ENCODE data around the gene SYT17. TPM values are rescaled to one million over a fixed set of nuclear protein-coding genes. Genes with fewer than 3 reads are reported as not detected.
A peak's percentile ranks its signal among the peaks of the same experiment; 100 is the strongest.

SYT17 gene
- total and polyA plus RNA-seq, 10 of the 15 experiments (the other 5 are each of a cell fraction or from before 2014, with no cell fraction given): 3.7 to 12.3 (median 5.0) TPM

DNA sequence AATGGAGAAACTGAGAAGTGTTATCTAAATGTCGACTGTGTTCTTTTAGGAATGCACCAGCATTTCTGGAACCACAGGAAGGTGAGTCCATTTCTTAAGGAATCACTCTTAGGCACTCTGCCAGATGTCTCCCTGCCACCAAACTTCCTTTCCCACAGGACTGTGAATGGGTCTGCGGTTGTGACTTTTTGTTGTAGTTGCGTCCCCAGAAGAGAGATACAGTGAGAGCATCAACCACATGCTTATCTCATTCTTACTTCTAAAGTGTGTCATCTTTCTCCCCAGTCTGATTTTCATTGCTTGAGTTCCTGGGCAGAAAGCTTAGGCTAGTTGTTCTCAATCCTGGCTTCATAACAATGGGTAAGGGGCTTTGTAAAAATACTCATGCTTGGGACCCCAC is 40.8 kb upstream of the SYT17 start (continued):
- TF ChIP-seq ZNF217 (IDR thresholded peaks at IDR 0.05) (no peak), EGR1 (IDR thresholded peaks at IDR 0.05; ENCODE audit: borderline replicate concordance in 1 of 2, low read depth in 2 of 2, low read length in 2 of 2) (no peak), HCFC1 (IDR thresholded peaks at IDR 0.05; ENCODE audit: low read length) (no peak), WRNIP1 (IDR thresholded peaks at IDR 0.05; ENCODE audit: borderline replicate concordance, low read depth, low read length) (no peak), EZH2 (IDR thresholded peaks at IDR 0.05; ENCODE audit: borderline replicate concordance, control insufficient read depth, low read depth, low read length) (no peak), SMARCA5 (IDR thresholded peaks at IDR 0.05) (no peak), GABPA (IDR thresholded peaks at IDR 0.05; ENCODE audit: low read depth) (0 out of 2 replicates have a peak, but pooled peaks have one; percentile 35), FOS (IDR thresholded peaks at IDR 0.05; ENCODE audit: borderline replicate concordance, extremely low read depth, insufficient read length) (no peak), SRF (IDR thresholded peaks at IDR 0.05; ENCODE audit: low read depth in 2 of 2, low read length in 2 of 2) (0 out of 4 replicates have a peak, but pooled peaks of 1 of the 2 experiments have one; percentile 7), TCF12 (IDR thresholded peaks at IDR 0.05; ENCODE audit: low read depth, low read length) (no peak), TARDBP (IDR thresholded peaks at IDR 0.05; ENCODE audit: borderline replicate concordance) (no peak), CHD4 (IDR thresholded peaks at IDR 0.05) (no peak), HDGF (IDR thresholded peaks at IDR 0.05) (no peak), SMAD1 (IDR thresholded peaks at IDR 0.05; ENCODE audit: low read depth, partially characterized antibody) (no peak), ZNF622 (IDR thresholded peaks at IDR 0.05) (no peak), SIN3A (IDR thresholded peaks at IDR 0.05; ENCODE audit: low read depth, low read length) (no peak), BHLHE40 (IDR thresholded peaks at IDR 0.05; ENCODE audit: borderline replicate concordance in 1 of 2, low read depth in 2 of 2, low read length in 1 of 2) (no peak), RBBP5 (conservative IDR thresholded peaks at IDR 0.05) (no peak), ATF7 (IDR thresholded peaks at IDR 0.05; ENCODE audit: low read depth) (no peak)
- TF ChIP-seq, protein P1, sequence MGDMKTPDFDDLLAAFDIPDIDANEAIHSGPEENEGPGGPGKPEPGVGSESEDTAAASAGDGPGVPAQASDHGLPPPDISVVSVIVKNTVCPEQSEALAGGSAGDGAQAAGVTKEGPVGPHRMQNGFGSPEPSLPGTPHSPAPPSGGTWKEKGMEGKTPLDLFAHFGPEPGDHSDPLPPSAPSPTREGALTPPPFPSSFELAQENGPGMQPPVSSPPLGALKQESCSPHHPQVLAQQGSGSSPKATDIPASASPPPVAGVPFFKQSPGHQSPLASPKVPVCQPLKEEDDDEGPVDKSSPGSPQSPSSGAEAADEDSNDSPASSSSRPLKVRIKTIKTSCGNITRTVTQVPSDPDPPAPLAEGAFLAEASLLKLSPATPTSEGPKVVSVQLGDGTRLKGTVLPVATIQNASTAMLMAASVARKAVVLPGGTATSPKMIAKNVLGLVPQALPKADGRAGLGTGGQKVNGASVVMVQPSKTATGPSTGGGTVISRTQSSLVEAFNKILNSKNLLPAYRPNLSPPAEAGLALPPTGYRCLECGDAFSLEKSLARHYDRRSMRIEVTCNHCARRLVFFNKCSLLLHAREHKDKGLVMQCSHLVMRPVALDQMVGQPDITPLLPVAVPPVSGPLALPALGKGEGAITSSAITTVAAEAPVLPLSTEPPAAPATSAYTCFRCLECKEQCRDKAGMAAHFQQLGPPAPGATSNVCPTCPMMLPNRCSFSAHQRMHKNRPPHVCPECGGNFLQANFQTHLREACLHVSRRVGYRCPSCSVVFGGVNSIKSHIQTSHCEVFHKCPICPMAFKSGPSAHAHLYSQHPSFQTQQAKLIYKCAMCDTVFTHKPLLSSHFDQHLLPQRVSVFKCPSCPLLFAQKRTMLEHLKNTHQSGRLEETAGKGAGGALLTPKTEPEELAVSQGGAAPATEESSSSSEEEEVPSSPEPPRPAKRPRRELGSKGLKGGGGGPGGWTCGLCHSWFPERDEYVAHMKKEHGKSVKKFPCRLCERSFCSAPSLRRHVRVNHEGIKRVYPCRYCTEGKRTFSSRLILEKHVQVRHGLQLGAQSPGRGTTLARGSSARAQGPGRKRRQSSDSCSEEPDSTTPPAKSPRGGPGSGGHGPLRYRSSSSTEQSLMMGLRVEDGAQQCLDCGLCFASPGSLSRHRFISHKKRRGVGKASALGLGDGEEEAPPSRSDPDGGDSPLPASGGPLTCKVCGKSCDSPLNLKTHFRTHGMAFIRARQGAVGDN (IDR thresholded peaks at IDR 0.05): no peak
- TF ChIP-seq, protein P2, sequence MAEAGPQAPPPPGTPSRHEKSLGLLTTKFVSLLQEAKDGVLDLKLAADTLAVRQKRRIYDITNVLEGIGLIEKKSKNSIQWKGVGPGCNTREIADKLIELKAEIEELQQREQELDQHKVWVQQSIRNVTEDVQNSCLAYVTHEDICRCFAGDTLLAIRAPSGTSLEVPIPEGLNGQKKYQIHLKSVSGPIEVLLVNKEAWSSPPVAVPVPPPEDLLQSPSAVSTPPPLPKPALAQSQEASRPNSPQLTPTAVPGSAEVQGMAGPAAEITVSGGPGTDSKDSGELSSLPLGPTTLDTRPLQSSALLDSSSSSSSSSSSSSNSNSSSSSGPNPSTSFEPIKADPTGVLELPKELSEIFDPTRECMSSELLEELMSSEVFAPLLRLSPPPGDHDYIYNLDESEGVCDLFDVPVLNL (IDR thresholded peaks at IDR 0.05; ENCODE audit: low read depth, low read length): no peak
- TF ChIP-seq, protein P3, sequence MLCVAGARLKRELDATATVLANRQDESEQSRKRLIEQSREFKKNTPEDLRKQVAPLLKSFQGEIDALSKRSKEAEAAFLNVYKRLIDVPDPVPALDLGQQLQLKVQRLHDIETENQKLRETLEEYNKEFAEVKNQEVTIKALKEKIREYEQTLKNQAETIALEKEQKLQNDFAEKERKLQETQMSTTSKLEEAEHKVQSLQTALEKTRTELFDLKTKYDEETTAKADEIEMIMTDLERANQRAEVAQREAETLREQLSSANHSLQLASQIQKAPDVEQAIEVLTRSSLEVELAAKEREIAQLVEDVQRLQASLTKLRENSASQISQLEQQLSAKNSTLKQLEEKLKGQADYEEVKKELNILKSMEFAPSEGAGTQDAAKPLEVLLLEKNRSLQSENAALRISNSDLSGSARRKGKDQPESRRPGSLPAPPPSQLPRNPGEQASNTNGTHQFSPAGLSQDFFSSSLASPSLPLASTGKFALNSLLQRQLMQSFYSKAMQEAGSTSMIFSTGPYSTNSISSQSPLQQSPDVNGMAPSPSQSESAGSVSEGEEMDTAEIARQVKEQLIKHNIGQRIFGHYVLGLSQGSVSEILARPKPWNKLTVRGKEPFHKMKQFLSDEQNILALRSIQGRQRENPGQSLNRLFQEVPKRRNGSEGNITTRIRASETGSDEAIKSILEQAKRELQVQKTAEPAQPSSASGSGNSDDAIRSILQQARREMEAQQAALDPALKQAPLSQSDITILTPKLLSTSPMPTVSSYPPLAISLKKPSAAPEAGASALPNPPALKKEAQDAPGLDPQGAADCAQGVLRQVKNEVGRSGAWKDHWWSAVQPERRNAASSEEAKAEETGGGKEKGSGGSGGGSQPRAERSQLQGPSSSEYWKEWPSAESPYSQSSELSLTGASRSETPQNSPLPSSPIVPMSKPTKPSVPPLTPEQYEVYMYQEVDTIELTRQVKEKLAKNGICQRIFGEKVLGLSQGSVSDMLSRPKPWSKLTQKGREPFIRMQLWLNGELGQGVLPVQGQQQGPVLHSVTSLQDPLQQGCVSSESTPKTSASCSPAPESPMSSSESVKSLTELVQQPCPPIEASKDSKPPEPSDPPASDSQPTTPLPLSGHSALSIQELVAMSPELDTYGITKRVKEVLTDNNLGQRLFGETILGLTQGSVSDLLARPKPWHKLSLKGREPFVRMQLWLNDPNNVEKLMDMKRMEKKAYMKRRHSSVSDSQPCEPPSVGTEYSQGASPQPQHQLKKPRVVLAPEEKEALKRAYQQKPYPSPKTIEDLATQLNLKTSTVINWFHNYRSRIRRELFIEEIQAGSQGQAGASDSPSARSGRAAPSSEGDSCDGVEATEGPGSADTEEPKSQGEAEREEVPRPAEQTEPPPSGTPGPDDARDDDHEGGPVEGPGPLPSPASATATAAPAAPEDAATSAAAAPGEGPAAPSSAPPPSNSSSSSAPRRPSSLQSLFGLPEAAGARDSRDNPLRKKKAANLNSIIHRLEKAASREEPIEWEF (IDR thresholded peaks at IDR 0.05; ENCODE audit: insufficient replicate concordance, low read depth, low read length): no peak

All from GM12878 (cell line).